HUDEP-2 (cell line): ENCODE data around the gene SAG.
"Not testable (repeated sequence)": the region's sequence is repeated elsewhere in the genome, so short reads cannot be mapped to it uniquely, and the experiment has no call there.

Experiments used
- DNase-seq, 76 experiments: peaks; one replicate each; lab custom pipeline; 2025; ENCODE audit not compliant: unreplicated experiment in 76 of 76; lab: John Stamatoyannopoulos, UW

The SAG gene

GRCh38 chr2:233328922-233329321, 21.3 kb downstream of the SAG start:
- no peak for DNase-seq

- DNase-seq: no peak
These were observed 22.0 kb downstream of the SAG start for GRCh38 chr2:233329489-233330135.

- peak in 7 of 76 experiments; percentile 4 to 25 (median 13) for DNase-seq
These were observed 23.9 kb downstream of the SAG start for GRCh38 chr2:233331536-233331935.

- no peak for DNase-seq
These were observed 24.5 kb downstream of the SAG start for GRCh38 chr2:233332125-233332524.

GRCh38 chr2:233334915-233335314, 27.3 kb downstream of the SAG start:
- no peak for DNase-seq

- not testable (repeated sequence) for DNase-seq
These were observed 28.5 kb downstream of the SAG start for GRCh38 chr2:233336091-233336490.

- DNase-seq: no peak
These were observed 28.9 kb downstream of the SAG start for GRCh38 chr2:233336541-233336940.

GRCh38 chr2:233338046-233338445, 30.4 kb downstream of the SAG start:
- peak in 4 of 76 experiments; percentile 3 to 13 (median 6) for DNase-seq

GRCh38 chr2:233338812-233339368, 31.3 kb downstream of the SAG start:
- no peak for DNase-seq

- DNase-seq: no peak
These were observed 31.8 kb downstream of the SAG start for GRCh38 chr2:233339427-233339826.

- no peak for DNase-seq
These were observed 33.7 kb downstream of the SAG start for GRCh38 chr2:233341296-233341695.

- DNase-seq: no peak
These were observed 34.7 kb downstream of the SAG start for GRCh38 chr2:233342301-233342700.

GRCh38 chr2:233343171-233343705, 35.6 kb downstream of the SAG start:
- no peak for DNase-seq

GRCh38 chr2:233346376-233346775, 38.8 kb downstream of the SAG start:
- DNase-seq: no peak

- no peak for DNase-seq
These were observed 39.3 kb downstream of the SAG start for GRCh38 chr2:233346930-233347329.

- no peak for DNase-seq
These were observed 41.7 kb downstream of the SAG start for GRCh38 chr2:233349005-233349998.

GRCh38 chr2:233350708-233351107, 43.1 kb downstream of the SAG start:
- peak in 62 of 76 experiments; percentile 5 to 77 (median 45) for DNase-seq

- DNase-seq: peak in 5 of 76 experiments; percentile 12 to 27 (median 17)
These were observed 43.8 kb downstream of the SAG start for GRCh38 chr2:233351423-233351822.

- no peak for DNase-seq
These were observed 44.7 kb downstream of the SAG start for GRCh38 chr2:233352141-233352842.

GRCh38 chr2:233353101-233353768, 45.6 kb downstream of the SAG start:
- peak in 1 of 76 experiments; percentile 48 for DNase-seq
